H1 (cell line): Measurements from ENCODE around the gene C19orf38. TPM values are rescaled to one million over a fixed set of nuclear protein-coding genes. Genes with fewer than 3 reads are reported as not detected.
A peak's percentile ranks its signal among the peaks of the same experiment; 100 is the strongest.

Source experiments
- ATF2 ChIP-seq: IDR thresholded peaks from 2 replicates; pipeline ENCODE4 v1.6.1; 2012; ENCODE audit warnings: low read length, inconsistent platforms
- BACH1 ChIP-seq: IDR thresholded peaks from 2 replicates; pipeline ENCODE4 v1.6.1; 2012; ENCODE audit warnings: low read length, improper control_type of control experiment
- BCL11A ChIP-seq, 2 experiments: IDR thresholded peaks; one replicate each; pipeline ENCODE4 v1.6.1; 2011; ENCODE audit warnings: low read depth in 2 of 2, low read length in 2 of 2, mild to moderate bottlenecking in 2 of 2
- E2F6 ChIP-seq: IDR thresholded peaks from 2 replicates; pipeline ENCODE4 v1.6.1; 2012; ENCODE audit warnings: inconsistent platforms
- EGR1 ChIP-seq: IDR thresholded peaks from 2 replicates; pipeline ENCODE4 v1.6.1; 2011; ENCODE audit warnings: low read depth, low read length, borderline replicate concordance
- FOSL1 ChIP-seq: IDR thresholded peaks from 2 replicates; pipeline ENCODE4 v1.6.1; 2011; ENCODE audit warnings: mild to moderate bottlenecking, low read depth, low read length, moderate library complexity; ENCODE audit not compliant: insufficient read depth
- GTF2F1 ChIP-seq: IDR thresholded peaks from 2 replicates; pipeline ENCODE4 v1.6.1; 2012; ENCODE audit warnings: low read depth, low read length, improper control_type of control experiment, borderline replicate concordance
- JUN ChIP-seq: IDR thresholded peaks from 2 replicates; pipeline ENCODE4 v1.6.1; 2011; ENCODE audit warnings: low read depth, mild to moderate bottlenecking, improper control_type of control experiment, low read length
- KDM5A ChIP-seq: fragments of 200-600 bp; IDR thresholded peaks from 2 replicates; pipeline ENCODE4 v1.7.1; 2012; ENCODE audit warnings: mild to moderate bottlenecking, low read length, inconsistent platforms, mixed read lengths
- NANOG ChIP-seq: IDR thresholded peaks from 2 replicates; pipeline ENCODE4 v1.6.1; 2011; ENCODE audit warnings: low read length, low read depth, mild to moderate bottlenecking, inconsistent platforms; ENCODE audit not compliant: insufficient read depth, poor library complexity, severe bottlenecking
- PHF8 ChIP-seq: fragments of 200-600 bp; sonication (generic); conservative IDR thresholded peaks from 2 replicates; pipeline ENCODE4 v1.7.1; 2012; ENCODE audit warnings: low read depth, mild to moderate bottlenecking, inconsistent platforms, low read length, moderate library complexity
- POLR2A ChIP-seq, 2 experiments: IDR thresholded peaks; 1 replicate in 1 of 2; 2 replicates in 1 of 2; pipeline ENCODE4 v1.6.1; 2011; ENCODE audit warnings: low read depth in 2 of 2, low read length in 2 of 2, mild to moderate bottlenecking in 2 of 2; ENCODE audit errors: control extremely low read depth in 1 of 2
- RNF2 ChIP-seq: fragments of 200-900, 300-1000 bp; sonication (generic); IDR thresholded peaks from 2 replicates; pipeline ENCODE4 v1.7.1; 2016; ENCODE audit warnings: borderline replicate concordance, low read depth, mild to moderate bottlenecking, antibody characterized with exemption, low read length; ENCODE audit not compliant: poor library complexity, severe bottlenecking; ENCODE audit errors: missing control alignments
- SIRT6 ChIP-seq: IDR thresholded peaks from one replicate; pipeline ENCODE4 v1.7.1; 2012; ENCODE audit warnings: low read length, inconsistent platforms
- SP1 ChIP-seq: IDR thresholded peaks from 2 replicates; pipeline ENCODE4 v1.6.1; 2011; ENCODE audit warnings: low read depth, low read length
- SP4 ChIP-seq: IDR thresholded peaks from 2 replicates; pipeline ENCODE4 v1.6.1; 2012; ENCODE audit warnings: low read length, inconsistent platforms
- SRF ChIP-seq: IDR thresholded peaks from 2 replicates; pipeline ENCODE4 v1.6.1; 2011; ENCODE audit warnings: mild to moderate bottlenecking, low read depth, low read length, moderate library complexity
- SUZ12 ChIP-seq: fragments of 200-600 bp; sonication (generic); IDR thresholded peaks from 2 replicates; pipeline ENCODE4 v1.6.1; 2012; ENCODE audit warnings: mild to moderate bottlenecking, inconsistent platforms, low read length, moderate library complexity, mixed read lengths
- TAF1 ChIP-seq: IDR thresholded peaks from 2 replicates; pipeline ENCODE4 v1.6.1; 2011; ENCODE audit warnings: mild to moderate bottlenecking, low read depth, low read length
- TBP ChIP-seq: IDR thresholded peaks from 2 replicates; pipeline ENCODE4 v1.6.1; 2011; ENCODE audit warnings: low read depth, low read length, improper control_type of control experiment
- TCF12 ChIP-seq: IDR thresholded peaks from 2 replicates; pipeline ENCODE4 v1.6.1; 2011; ENCODE audit warnings: low read depth, mild to moderate bottlenecking, low read length
- USF2 ChIP-seq: IDR thresholded peaks from 2 replicates; pipeline ENCODE4 v1.6.1; 2011; ENCODE audit warnings: low read length, improper control_type of control experiment
- polyA plus RNA-seq, 7 experiments: library from polyadenylated mRNA; depleted of rRNA in 3 of 7; stranded (reverse) in 5 of 7; unstranded in 2 of 7; fragments of >200 nt in 5 of 7; fragments of 200-250 nt in 2 of 7; gene quantifications; 1 replicate in 5 of 7; 2 replicates in 1 of 7; 4 replicates in 1 of 7; pipeline versions ENCODE4 v1.2.1 to v1.2.3, GENCODE V29; 2011 to 2013; ENCODE audit warnings: missing spikeins in 2 of 7, mixed read lengths in 2 of 7
- total RNA-seq: library from RNA; stranded (reverse); fragmentation: NEBNext Ultra II Directional; extraction: Animal tissue kit (Norgen Biotek cat#: 25700); gene quantifications from 2 replicates; pipeline ENCODE4 v1.2.1, GENCODE V29; 2021

The C19orf38 gene
- total and polyA plus RNA-seq, 2 of the 8 experiments (the other 6 are each of a cell fraction or from before 2014, with no cell fraction given) = 0.53 TPM; not detected in 1

GRCh38 chr19:10835754-10836478 is 12.3 kb upstream of the C19orf38 start, which contains the start of gene TMED1 (continued):
- no peak for TF ChIP-seq JUN
- no peak for TF ChIP-seq SUZ12
- TF ChIP-seq KDM5A = no peak
- TF ChIP-seq TCF12 = no peak
- TF ChIP-seq ATF2 = 0 out of 2 replicates have a peak, but pooled peaks have one; percentile 79
- no peak for TF ChIP-seq SIRT6
- TF ChIP-seq NANOG = no peak
- TF ChIP-seq BACH1 = no peak
- peak; percentile 55 to 94 for TF ChIP-seq POLR2A (IDR thresholded peaks at IDR 0.05; ENCODE audit: control extremely low read depth in 1 of 2, low read depth in 2 of 2, low read length in 2 of 2)
- no peak; the same call in 1 of the 2 replicates for TF ChIP-seq EGR1
- peak; percentile 94 for TF ChIP-seq TAF1
- TF ChIP-seq BCL11A (IDR thresholded peaks at IDR 0.05; ENCODE audit: low read depth in 2 of 2, low read length in 2 of 2) = no peak
- TF ChIP-seq SRF = no peak
- TF ChIP-seq USF2 = no peak
- no peak for TF ChIP-seq GTF2F1
- TF ChIP-seq FOSL1 = no peak
- peak; percentile 99 for TF ChIP-seq PHF8
- no peak for TF ChIP-seq SP1
- no peak for TF ChIP-seq RNF2
- TF ChIP-seq E2F6 = no peak
- TF ChIP-seq TBP = no peak; the same call in none of the 2 replicates
- TF ChIP-seq SP4 = peak; percentile 100
